HG02759 (cell line): ENCODE measurements around the gene PLCE1.

ENCODE experiments used
- ATAC-seq: cut with Tn5 transposase; IDR thresholded peaks from one replicate; pipeline ENCODE4 v1.9.1; 2021; ENCODE audit warnings: mild to moderate bottlenecking, moderate library complexity; ENCODE audit not compliant: unreplicated experiment

PLCE1 gene

DNA sequence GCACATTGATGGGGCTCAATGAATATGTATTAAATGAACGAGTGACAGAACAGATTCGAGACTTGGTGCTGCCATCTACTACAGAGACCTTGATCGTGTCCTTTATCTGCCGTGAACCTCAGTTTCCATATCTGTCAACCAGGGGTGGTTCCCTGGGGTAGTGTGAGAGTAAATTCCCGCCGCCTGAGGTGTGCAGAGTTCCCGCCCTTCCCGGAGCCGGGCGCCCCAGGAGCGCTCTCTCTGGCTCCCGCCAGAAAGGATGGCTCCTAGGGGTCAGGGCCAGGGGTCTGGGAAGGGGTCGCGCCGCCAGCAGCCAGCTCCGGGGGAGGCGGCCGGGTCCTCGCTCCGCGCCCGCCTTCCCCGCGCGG is 333 bp upstream of the PLCE1 start:
- ATAC-seq, result no peak

DNA sequence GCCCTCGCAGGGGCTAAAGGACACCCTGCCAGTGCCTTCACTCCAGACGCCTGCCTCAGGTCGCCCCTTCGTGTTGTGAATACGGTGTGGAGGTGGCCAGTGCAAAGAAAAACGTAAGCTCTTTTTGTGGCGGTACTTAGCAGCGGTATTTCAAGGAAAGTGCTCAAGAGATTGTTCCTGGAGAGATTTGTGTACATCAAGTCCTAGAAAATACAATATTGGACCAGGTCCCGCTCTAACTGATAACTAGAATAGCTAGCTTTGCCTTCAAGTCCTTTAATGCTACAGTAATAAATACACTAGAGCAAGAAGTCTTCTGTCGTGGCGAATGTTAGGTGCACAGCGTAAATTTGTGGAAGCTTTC is 689 bp downstream of the PLCE1 start:
- ATAC-seq, result no peak

DNA sequence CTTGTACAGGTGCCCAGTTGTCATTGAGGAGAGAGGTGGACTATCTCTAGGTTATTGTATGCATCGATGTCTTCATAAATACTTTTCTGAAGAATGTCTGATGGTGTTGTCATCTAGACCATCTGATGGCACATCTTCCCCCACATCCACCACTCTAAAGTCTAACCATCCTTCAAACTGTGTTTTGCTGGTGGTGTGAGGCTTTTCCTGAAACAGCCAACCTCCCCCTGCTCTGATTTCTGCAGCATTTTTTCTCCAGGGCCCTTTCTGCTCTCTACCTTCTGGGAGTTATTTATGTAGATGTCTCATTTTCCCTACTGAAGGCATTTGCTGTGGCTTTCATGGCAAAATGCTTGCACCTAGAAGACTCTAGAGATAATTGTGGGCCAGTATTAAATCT is 1.5 kb downstream of the PLCE1 start:
- ATAC-seq, result no peak

- no peak for ATAC-seq
Measured at GRCh38 chr10:93995598-93996271, 2.0 kb downstream of the PLCE1 start.

GRCh38 chr10:93996551-93996950 is 2.8 kb downstream of the PLCE1 start:
- no peak for ATAC-seq

DNA sequence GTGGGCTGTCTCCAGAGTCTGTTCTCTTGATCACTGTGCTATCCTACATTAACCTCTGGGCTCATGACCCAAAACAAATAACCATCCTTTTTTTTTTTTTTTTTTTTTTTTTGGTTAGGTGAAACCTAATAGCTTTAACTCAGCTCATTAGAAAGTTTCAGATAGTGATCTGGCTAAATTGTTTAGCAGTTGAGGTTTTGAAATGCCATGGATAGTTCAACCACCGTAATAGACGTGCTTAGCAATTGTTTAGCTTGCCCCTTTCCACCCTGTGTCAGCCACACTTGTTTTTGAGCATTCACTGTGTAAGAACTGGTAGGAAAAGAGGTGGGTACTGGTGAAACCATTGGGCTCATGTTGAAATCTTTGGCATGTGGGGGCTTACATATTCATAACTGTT is 3.8 kb downstream of the PLCE1 start:
- no peak for ATAC-seq

DNA sequence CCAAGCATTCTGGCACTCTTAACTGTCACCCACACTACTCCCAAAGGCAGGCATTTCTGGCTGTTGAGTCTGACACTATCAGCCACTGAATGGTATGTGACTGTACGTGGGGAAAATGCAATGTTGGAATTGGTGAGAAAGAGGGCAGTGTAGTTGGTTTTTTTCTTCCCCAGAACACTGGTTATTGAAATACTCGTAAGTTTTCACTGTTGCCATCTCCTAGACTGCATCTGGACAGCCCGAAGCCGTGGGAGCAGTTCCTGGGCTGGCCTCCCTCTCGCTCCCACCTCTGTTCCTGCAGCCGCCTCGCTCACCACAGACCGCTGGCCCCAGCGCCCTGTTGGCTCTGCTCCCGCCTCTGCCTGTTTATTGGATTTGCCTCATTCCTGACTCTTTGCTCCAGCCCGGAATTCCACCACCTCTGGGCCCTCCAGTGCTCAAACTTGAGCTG is 5.7 kb downstream of the PLCE1 start:
- no peak for ATAC-seq

GRCh38 chr10:94000638-94001415 is 7.1 kb downstream of the PLCE1 start:
- no peak for ATAC-seq

DNA sequence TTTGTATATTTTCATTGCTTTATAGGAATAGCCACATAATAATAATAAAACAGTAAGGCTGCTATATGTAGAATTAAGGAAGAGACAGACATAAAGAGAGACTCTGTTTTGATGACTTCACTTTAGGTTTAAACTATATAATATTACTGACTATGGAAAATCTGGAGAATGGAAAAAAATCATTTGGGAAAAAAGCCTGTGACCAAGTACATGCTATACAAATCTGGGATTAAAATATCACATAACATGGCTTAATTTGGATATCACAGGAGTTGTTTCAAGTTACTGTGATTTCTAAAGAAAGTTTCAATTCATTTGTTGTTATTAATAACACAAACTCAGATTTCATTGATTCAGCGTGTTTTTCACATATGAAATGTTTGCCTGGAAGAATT is 7.7 kb downstream of the PLCE1 start:
- ATAC-seq, result no peak

GRCh38 chr10:94002156-94002555 is 8.4 kb downstream of the PLCE1 start:
- ATAC-seq, result no peak

GRCh38 chr10:94003488-94003887 is 9.8 kb downstream of the PLCE1 start:
- no peak for ATAC-seq

GRCh38 chr10:94005050-94005449 is 11.3 kb downstream of the PLCE1 start:
- ATAC-seq, result no peak

DNA sequence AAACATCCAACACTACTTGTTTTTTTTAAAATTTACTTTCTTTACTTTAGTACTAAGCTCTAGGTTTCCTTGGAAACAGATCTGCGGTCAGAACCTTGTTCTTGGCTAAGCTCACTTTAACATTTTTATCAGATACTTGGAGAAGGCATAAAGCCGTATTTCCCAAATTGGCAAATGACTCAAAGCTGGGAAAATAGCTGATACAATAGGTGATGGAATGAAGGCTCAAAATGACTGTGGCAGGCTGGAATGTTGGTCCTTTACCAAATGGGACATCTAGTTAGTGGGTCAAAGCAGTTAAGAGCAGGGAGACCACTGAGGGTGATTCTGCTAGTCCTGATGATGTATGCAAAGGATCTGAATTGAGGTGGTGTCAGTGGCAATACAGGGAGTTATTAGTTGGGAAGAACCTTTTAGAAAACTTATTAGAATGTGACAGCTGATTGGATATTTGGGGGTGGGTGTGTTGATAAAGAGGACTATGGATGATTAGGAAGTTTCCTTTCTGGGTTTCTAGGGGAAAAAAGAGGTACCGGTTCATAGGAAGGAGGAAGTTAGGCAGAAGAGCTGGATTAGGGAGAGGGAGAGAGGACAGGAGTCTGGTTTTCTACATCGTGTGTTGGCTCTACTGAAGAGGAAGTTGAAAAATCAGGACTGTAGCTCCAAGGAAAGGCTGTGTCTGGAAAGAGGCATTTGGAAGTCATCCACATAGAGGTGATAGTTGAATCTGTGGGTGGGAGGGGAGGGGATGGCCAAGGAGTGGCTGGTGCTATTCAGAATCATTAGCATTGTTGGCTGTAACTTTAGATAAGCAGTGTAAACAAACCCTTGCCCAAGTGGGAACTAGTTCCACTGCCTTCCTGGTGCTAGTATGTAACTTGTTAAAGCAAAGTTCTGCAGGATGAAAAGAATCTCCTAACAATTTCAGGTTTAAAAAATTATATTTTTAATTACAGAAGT is 13.1 kb downstream of the PLCE1 start:
- ATAC-seq, result no peak

DNA sequence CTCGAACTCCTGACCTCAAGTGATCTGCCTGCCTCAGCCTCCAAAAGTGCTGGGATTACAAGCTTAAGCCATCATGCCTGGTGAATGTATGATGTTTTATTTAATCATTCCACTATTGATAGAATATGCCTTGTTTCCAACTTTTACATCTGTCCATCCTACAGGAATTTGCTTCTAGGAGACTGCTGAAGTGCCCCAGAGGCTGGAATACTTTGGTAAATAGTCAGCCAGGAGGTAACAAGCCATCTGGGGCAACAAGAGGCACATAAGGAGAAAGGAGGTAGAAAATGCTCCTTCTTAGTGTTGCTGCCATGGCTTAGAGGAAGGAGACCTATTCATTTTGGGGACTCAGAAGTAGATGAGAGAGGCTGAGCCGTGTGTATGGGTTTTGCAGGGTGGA is 14.8 kb downstream of the PLCE1 start:
- no peak for ATAC-seq

- ATAC-seq, result no peak
Measured at GRCh38 chr10:94010116-94010515, 16.4 kb downstream of the PLCE1 start.

DNA sequence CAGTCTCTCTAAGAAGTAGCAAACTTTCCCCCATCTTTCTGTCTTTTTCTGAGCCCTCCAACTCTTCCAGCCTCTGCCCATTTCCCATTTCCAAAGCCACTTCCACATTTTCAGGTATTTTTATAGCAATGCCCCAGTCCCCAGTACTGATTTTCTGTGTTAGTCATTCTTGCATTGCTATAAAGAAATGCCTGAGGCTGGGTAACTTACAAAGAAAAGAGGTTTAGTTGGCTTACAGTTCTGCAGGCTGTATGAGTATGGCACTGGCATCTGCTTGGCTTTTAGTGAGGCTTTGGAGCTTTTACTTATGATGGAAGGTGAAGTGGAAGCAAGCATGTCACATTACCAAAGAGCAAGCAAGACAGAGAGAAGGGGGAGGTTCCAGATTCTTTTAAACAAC is 17.2 kb downstream of the PLCE1 start:
- no peak for ATAC-seq

DNA sequence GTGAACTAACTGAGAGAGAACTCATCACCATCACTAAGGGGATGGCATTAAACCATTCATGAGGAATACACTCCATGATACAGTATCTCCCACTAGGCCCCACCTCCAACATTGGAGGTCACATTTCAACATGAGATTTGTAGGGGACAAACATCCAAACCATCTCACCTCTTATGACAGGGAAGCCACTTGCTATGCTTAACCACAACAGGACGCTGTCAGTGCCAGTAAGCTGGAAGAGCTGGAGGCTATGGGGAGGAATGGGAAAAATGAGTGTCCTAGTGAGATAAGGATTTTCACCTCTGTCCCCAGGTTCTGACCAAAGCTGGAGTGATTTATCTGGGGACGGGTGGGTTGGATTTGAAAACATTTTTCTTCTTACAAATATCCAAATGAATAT is 17.6 kb downstream of the PLCE1 start:
- no peak for ATAC-seq

GRCh38 chr10:94012834-94013233 is 19.1 kb downstream of the PLCE1 start:
- no peak for ATAC-seq

- ATAC-seq, result no peak
Measured at GRCh38 chr10:94013331-94013760, 19.6 kb downstream of the PLCE1 start.

- no peak for ATAC-seq
Measured at GRCh38 chr10:94014304-94014703, 20.6 kb downstream of the PLCE1 start.
